Activated CD4-positive, alpha-beta T cell treated with anti-CD3 and anti-CD28 coated beads, Interleukin-2, amount 50 U/mL, for 1 hour (primary cell): ENCODE results near the gene APBB2.

Experiments
- DNase-seq: peaks from one replicate; pipeline ENCODE4 v3.0.0-alpha.2; 2020

APBB2 gene

DNA sequence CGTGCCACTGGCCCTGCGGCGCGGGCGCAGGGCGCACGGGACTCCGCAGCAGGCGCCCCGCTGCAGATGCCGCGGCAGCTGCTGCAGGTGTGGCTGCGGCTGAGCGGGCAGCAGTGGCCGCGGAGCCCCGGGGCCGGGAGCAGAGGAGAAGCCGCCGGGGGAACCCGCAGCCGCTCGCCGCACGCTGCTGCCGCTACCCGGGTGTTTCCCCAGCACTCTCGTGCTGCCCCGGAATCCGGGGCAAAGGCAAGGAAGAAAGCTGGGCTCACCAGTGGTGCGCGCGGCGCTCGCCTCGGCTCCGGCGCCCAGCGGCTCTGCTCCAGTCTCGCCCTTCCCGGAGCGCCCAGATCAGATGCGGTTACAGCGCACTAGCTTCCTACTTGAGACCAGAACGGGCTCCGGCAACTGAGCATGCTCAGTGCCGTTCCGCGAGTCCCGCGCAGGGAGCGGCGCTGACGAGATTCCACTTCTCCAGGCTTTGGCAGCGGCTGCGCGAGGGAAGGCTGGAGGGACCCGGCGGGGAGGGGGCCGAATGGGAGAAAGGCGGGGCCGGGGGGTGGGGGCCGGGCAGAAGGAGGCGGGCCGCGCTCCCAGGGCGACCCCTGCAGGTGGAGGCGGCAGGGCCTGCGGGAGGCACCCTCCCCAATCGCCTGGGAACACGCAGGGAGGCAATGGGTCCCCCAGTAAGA is at the start of gene APBB2:
TSS of gene APBB2 (minus strand) at position 407 of the 689 bp plus-strand sequence. CDS start 181,288 bp downstream, outside the sequence.
- DNase-seq, result peak; percentile 24

- DNase-seq, result no peak
Observed at GRCh38 chr4:41262198-41262597, 47.9 kb upstream of the APBB2 start.

GRCh38 chr4:41260116-41260733 is 45.9 kb upstream of the APBB2 start:
- no peak for DNase-seq

- no peak for DNase-seq
Observed at GRCh38 chr4:41258783-41259182, 44.4 kb upstream of the APBB2 start.

- DNase-seq, result no peak
Observed at GRCh38 chr4:41257906-41258305, 43.6 kb upstream of the APBB2 start.

DNA sequence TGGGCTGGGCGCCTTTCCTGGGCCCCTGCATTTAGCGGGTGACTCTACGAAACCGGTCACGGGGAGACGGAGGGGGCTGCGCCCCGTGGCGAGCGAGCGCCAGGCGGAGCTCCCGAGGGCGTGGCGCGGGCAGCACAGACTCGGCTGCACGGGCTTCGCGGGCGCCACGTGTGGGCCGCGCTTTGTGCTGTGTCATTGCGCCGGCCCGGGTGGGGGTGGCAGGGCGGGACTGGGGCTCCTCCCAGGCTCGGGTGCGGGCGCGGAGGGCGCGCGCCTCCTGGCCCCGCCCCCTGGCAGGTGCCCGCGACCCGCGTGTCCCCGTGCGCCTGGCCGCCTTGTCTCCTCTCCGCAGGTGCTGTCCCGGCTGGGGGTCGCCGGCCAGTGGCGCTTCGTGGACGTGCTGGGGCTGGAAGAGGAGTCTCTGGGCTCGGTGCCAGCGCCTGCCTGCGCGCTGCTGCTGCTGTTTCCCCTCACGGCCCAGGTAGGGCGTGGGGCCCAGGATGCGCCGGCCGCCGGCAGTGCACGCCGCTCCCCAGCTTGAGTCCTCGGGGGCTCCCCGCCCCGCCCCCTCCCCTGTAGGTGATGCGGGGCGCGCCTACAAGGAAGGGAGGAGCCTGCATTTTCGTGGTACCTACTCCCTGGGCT is 43.0 kb upstream of the APBB2 start:
- DNase-seq, result no peak

GRCh38 chr4:41256740-41257256 is 42.5 kb upstream of the APBB2 start, which contains the start of gene UCHL1:
TSS of gene UCHL1 (plus strand) at chr4:41256928. CDS start at chr4:41256977, 49 bp downstream.
- DNase-seq, result no peak

DNA sequence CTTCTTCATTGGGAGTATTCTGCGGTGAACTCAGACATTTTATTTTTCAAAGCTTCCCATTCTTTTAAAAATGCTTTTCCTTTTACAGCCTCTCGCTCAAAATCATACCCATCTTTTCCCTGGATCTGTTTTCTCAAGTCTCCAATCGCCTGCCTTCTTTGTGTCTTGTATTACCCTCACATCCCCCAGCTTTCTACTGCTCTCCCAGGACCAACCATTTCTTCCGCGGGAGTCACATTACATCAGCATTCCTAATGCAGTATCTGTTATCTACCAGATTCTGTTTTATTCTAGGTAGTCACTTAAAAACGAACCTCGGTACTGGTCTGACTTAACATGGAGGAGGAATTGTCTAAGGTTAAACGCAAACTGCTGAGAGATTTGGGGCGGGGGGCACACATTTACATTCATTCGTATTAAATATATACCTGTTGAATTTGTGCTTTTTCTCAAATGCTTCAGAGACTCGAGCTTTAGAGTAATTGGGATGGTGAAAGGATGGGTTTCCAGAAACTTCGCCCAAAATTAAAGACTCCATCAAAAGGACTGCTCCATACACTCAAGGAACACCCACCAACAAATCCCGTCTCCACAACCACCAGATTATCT is 41.9 kb upstream of the APBB2 start:
- no peak for DNase-seq

- no peak for DNase-seq
Observed at GRCh38 chr4:41245983-41246382, 31.6 kb upstream of the APBB2 start.

DNA sequence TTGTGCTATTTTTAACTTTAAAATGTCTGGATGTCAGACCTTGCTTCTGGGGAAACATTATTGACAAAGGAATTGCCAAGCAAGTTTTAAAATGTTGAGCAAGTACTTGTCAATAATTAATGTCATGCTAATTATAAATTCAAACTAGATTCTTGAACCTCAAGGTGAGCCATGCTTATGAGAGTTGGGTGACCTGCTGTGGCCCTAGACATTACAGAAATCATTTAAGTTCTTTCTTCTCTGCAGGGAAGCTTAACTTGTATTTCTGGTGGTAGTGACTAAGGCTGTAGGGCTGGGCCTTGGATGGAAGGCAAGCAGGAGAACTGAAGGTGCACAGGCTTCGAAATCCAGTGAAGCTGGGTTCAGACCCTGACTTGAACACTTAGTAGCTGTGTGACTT is 27.6 kb upstream of the APBB2 start:
- DNase-seq, result no peak

DNA sequence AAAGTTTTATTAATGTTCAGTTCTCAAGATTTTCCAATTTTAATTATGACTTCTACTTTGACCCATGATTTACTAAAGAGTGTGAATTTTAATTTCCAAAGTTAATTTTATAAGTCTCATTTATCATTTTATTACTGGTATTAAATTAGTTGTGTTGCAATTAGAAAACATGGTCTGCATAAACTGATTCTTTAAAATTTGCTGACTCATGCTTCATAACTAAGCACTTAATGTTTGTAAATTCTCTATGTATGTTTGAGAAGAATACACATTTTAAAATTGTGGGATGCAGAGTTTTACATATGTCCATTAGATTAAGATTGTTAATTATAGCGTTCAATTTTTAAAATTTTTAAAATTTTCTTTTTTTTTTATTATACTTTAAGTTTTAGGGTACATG is 22.2 kb upstream of the APBB2 start:
- DNase-seq, result no peak

DNA sequence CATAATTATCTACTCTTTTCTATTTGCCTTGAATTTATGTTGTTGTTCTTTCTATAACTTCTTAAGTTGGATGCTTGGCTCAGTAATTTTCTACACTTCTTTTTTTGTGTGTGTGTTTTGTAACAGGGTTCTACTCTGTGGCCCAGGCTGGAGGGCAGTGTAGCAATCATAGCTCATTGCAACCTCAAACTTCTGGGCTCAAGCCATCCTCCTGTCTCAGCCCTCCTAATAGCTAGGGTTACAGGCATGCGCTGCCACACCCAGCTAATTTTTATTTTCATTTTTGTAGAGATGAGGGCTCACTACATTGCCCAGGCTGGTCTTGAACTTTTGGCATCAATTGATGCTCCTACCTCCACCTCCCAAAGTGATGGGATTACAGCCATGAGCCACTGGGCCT is 21.7 kb upstream of the APBB2 start:
- no peak for DNase-seq

DNA sequence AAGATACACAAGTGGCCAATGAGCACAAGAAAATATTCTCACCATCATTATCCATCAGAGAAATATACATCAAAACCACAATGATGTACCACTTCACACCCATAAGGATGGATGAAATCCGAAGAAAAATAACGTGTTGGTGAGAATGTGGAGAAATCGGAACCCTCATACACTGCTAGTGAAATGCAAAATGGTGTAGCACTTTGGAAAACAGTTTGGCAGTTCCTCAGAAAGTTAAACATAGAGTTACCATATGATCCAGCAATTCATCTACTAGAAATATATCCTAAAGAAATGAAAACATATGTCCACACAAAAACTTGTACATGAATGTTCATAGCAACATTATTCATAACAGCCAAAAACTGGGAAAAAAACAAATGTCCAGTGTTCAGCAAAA is 18.5 kb upstream of the APBB2 start:
- DNase-seq, result no peak

DNA sequence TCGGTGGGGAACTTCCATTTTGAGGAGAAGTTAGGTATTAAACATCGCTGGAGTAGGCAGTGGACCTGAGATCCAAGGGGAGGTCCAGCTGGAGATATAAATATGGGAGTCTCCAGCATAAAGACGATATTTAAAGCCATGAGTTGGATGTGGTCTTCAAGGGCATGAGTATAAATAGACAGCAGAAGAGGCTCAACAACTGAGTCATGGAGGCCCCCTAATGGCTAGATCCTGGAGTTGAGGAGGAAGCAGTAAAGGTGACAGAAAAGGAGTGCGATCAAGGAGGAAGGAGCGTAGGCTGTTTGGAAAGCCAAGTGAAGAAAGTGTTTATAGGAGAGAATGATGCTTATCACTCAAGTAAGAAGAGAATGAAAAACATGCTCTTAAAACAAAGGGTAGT is 18.1 kb upstream of the APBB2 start:
- no peak for DNase-seq

DNA sequence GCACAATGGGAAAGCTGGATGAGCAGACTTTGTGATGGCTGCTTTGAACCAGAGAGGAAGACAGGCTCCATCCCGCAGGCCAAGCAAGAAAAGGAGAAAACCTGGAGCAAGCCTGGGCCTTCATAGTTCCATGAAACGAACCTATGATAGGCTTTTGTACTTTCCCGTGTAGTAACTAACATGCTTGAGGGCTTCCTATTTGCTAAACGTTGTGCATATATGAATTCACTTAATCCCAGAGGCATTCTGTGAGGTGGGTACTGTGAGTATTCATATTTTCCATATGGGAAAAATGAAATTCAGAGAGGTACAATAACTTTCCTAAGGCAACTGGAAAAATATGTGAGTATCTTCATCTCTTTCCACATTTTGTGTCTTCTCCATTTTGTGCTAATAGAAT is 13.6 kb upstream of the APBB2 start:
- DNase-seq, result no peak

GRCh38 chr4:41221850-41222645 is 7.7 kb upstream of the APBB2 start:
- DNase-seq, result no peak

DNA sequence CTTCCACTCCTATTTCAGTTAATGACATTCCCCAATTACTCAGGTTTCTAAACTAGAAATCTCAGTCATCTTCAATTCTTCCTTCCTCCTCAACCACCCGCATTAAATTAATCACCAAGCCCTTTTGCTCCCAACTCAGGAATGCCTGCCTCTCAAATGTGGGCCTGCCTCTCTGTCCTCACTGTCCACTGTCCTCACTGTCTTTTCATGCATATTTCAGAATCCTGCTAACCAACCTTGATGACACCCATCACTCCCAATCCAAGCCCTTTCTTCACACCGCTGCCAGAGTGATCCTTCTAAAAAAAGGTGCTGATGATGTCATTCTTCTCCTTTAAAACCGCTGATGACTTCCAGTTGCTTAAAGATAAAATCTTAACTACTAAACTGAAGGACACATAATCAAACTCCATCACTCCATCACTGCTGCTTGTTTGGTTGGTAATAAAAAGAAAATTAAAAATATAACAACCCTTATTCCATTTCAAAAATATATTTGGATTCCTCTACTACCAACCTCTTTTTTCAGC is 5.1 kb upstream of the APBB2 start:
- DNase-seq, result no peak

DNA sequence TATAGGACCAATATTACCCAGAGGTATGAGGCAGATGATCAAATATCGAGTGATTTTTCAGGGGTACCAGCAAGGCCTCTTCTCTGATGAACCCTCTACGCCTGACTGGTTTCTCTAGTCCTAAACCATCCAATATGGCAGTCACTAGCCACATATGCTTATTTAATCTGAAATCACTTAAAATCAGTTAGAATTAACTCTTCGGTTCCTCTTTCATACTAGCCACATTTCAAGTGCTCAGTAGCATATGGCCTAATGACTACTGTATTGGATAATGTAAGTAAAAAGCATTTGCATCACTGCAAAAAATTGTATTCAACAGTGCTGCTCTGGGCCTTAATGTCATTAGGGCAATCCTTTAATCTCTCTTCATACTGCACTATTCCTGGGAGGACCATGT is 4.4 kb upstream of the APBB2 start:
- no peak for DNase-seq

DNA sequence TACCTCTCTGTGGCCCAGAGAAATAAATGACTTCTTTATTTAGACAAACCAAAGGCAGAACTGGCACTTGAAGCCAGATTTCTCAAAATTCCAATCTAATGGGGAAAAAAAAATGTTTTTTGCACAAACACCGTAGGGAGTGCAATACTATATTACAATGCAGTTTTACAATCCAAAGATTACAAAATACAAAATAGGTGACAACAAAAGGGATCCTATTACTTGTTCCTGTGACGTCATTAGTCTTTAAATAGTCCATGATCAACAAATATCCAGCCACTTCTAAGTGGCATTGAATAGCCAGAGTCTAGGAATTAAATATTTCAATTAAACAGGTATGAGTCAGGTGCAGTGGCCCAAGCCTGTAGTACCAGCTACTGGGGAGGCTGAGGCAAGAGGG is 3.0 kb upstream of the APBB2 start:
- DNase-seq, result no peak

GRCh38 chr4:41217020-41217333 is 2.6 kb upstream of the APBB2 start:
- no peak for DNase-seq

- no peak for DNase-seq
Observed at GRCh38 chr4:41216294-41217019, 2.1 kb upstream of the APBB2 start.

DNA sequence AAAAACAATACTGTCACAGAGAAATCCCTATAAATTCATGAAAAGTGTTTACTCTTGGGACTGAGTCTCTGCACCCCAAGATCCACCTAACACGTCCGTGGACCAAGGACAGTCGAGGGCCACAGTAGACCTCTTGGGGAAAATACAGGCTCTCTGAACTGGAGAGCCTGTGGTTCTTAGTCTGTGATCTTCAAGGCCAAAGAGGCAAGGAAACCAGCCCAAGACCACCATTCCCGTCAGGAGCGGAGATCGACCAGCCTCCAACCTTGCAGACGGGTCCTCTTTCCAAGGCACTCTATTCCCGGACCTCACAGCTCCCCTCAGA is 1.6 kb upstream of the APBB2 start:
- no peak for DNase-seq
